Caco-2 (cell line): Measurements from ENCODE around the gene HCRTR2. TPM values are rescaled to one million over a fixed set of nuclear protein-coding genes. Genes with fewer than 3 reads are reported as not detected.

Source experiments
- BruUV-seq: library from RNA; stranded (reverse); fragments of 400-500 nt; replicated peaks from 2 replicates; lab custom pipeline; 2021; lab: Mats Ljungman, UMichigan
- CTCF ChIA-PET: fragments of 300-600 bp; sonication (Branson Sonifier 250); formaldehyde crosslinking; loops from one replicate; lab custom pipeline; 2022; ENCODE audit warnings: antibody characterized with exemption; lab: Charles Lee
- POLR2A ChIA-PET: fragments of 300-600 bp; sonication (Branson Sonifier 250); formaldehyde crosslinking; loops from one replicate; lab custom pipeline; 2022; ENCODE audit warnings: antibody characterized with exemption; lab: Charles Lee
- DNase-seq, 2 experiments: peaks; one replicate each; pipeline versions ENCODE4 v3.0.0 to v3.0.0-alpha.2; 2020 to 2022
- H3K27me3 ChIP-seq: replicated peaks from 2 replicates; pipeline ENCODE4 v1.6.0; 2011; ENCODE audit warnings: low read length; ENCODE audit not compliant: control insufficient read depth, insufficient read depth
- H3K36me3 ChIP-seq: 2 replicates; pipeline ENCODE4 v1.5.1; 2011; ENCODE audit warnings: low read length; ENCODE audit not compliant: control insufficient read depth, insufficient read depth
- H3K4me1 ChIP-seq: fragments of 250-450 bp; sonication (Bioruptor Pico); 2 replicates; pipeline ENCODE4 v1.5.1; 2020; ENCODE audit warnings: mild to moderate bottlenecking
- H3K4me3 ChIP-seq: 2 replicates; pipeline ENCODE4 v1.5.1; 2011; ENCODE audit warnings: low read depth, mild to moderate bottlenecking, control low read depth, low read length
- H3K9me3 ChIP-seq: fragments of 250-450 bp; sonication (Bioruptor Pico); 2 replicates; pipeline ENCODE4 v1.5.1; 2020; ENCODE audit warnings: mild to moderate bottlenecking, moderate library complexity
- H3K27ac Mint-ChIP-seq: one replicate; pipeline ENCODE4 v1.8.0; 2022; ENCODE audit warnings: mixed read lengths; ENCODE audit not compliant: unreplicated experiment
- H3K27me3 Mint-ChIP-seq: one replicate; pipeline ENCODE4 v1.8.0; 2022; ENCODE audit warnings: mixed read lengths; ENCODE audit not compliant: insufficient read depth, unreplicated experiment
- H3K36me3 Mint-ChIP-seq: one replicate; pipeline ENCODE4 v1.8.0; 2022; ENCODE audit warnings: mild to moderate bottlenecking, mixed read lengths; ENCODE audit not compliant: insufficient read depth, unreplicated experiment
- H3K4me1 Mint-ChIP-seq: one replicate; pipeline ENCODE4 v1.8.0; 2022; ENCODE audit warnings: low read depth, mixed read lengths; ENCODE audit not compliant: unreplicated experiment
- H3K4me3 Mint-ChIP-seq: one replicate; pipeline ENCODE4 v1.8.0; 2022; ENCODE audit warnings: mild to moderate bottlenecking, moderate library complexity, mixed read lengths; ENCODE audit not compliant: unreplicated experiment
- H3K9me3 Mint-ChIP-seq: one replicate; pipeline ENCODE4 v1.8.0; 2022; ENCODE audit warnings: mixed read lengths; ENCODE audit not compliant: unreplicated experiment
- intact Hi-C: fragments of 100-400 bp; cut with micrococcal nuclease; formaldehyde crosslinking; loops from one replicate; pipeline ENCODE4 v1.10.0; 2022; ENCODE audit not compliant: unreplicated experiment
- total RNA-seq: library from RNA; stranded (reverse); gene quantifications from 2 replicates; pipeline ENCODE4 v1.2.3, GENCODE V29; 2022
- TF ChIP-seq, protein P1 (sequence below), 2 experiments: fragments of 200-600 bp in 1 of 2; IDR thresholded peaks; 1 replicate in 1 of 2; 2 replicates in 1 of 2; pipeline versions ENCODE4 v1.5.1 to v1.8.0; 2011 to 2022; ENCODE audit warnings: antibody characterized with exemption in 1 of 2, control low read depth in 1 of 2, inconsistent platforms in 1 of 2, low read depth in 1 of 2, low read length in 1 of 2, mild to moderate bottlenecking in 1 of 2, moderate library complexity in 1 of 2; ENCODE audit not compliant: insufficient read depth in 1 of 2, severe bottlenecking in 1 of 2, unreplicated experiment in 1 of 2

The HCRTR2 gene
- total RNA-seq, 1 experiment from 2014 or later = 1.3 TPM

GRCh38 chr6:55320696-55321086 lies 146.4 kb downstream of the HCRTR2 start:
- H3K9me3 Mint-ChIP-seq = peaks cover 40% of the 10 kb centered on the region
- H3K36me3 Mint-ChIP-seq = peaks cover 22% of the 10 kb centered on the region
- Histone ChIP-seq H3K9me3 (0 out of 2 replicates have a peak, but pooled peaks cover 2% of the 10 kb centered on the region), H3K4me1 (peaks cover 28% of the 10 kb centered on the region), H3K36me3 (no peaks in the 10 kb centered on the region), H3K27me3 (no peaks in the 10 kb centered on the region), H3K4me3 (no peak overlapping the region)
- H3K27ac Mint-ChIP-seq = peak overlapping the region; percentile 100
- DNase-seq = peak in 1 of 2 experiments; percentile 40
- ChIA-PET CTCF (interaction anchor here (1.2 to 1.6 kb wide), 2 partner anchors 13 to 44 kb away, joined by 4 to 13 read pairs; no protein-coding TSS in a partner anchor), POLR2A (interaction anchor here (0.6 to 1.3 kb wide), 3 partner anchors 13 to 1222 kb away, joined by 4 to 9 read pairs (median 4); no protein-coding TSS in a partner anchor)
- TF ChIP-seq, protein P1, sequence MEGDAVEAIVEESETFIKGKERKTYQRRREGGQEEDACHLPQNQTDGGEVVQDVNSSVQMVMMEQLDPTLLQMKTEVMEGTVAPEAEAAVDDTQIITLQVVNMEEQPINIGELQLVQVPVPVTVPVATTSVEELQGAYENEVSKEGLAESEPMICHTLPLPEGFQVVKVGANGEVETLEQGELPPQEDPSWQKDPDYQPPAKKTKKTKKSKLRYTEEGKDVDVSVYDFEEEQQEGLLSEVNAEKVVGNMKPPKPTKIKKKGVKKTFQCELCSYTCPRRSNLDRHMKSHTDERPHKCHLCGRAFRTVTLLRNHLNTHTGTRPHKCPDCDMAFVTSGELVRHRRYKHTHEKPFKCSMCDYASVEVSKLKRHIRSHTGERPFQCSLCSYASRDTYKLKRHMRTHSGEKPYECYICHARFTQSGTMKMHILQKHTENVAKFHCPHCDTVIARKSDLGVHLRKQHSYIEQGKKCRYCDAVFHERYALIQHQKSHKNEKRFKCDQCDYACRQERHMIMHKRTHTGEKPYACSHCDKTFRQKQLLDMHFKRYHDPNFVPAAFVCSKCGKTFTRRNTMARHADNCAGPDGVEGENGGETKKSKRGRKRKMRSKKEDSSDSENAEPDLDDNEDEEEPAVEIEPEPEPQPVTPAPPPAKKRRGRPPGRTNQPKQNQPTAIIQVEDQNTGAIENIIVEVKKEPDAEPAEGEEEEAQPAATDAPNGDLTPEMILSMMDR (IDR thresholded peaks at IDR 0.05; ENCODE audit: insufficient read depth in 1 of 2, low read depth in 1 of 2, low read length in 1 of 2, severe bottlenecking in 1 of 2, unreplicated experiment in 1 of 2) = no peak
- H3K4me3 Mint-ChIP-seq = peak overlapping the region; percentile 65
- peaks cover 32% of the 10 kb centered on the region for H3K4me1 Mint-ChIP-seq
- intact Hi-C loops = loop anchor here (1.0 to 2.0 kb wide), 5 partner anchors 14 to 123 kb away; no protein-coding TSS in a partner anchor
- H3K27me3 Mint-ChIP-seq = no peaks in the 10 kb centered on the region
- TSS peak; percentile 85 for BruUV-seq

DNA sequence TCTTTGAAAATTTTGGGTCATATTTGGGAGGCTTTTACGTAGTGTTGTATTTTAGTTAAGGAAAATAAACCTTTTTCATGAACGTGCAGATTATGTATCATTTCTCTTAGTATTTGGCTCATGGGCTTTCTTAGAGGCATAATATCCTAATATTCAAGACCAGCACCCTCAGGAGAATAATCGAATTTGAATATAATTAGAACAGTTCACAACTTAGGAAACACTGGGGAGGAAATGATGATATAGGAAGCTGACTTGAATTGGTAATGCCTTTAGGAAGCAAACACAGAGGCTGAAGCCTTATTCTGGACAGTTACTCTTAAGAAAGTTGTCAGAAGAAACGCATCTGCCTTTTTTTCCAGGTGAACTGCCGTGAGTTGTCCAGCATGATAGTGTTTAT lies 152.9 kb downstream of the HCRTR2 start, which contains the start of gene GFRAL:
Gene GFRAL, plus strand, starts transcription at position 301 of the 400 bp plus-strand sequence. Its CDS starts 86 bp downstream, at position 387.
- Histone ChIP-seq H3K4me3 (no peak within 1 kb of the TSS), H3K4me1 (0 out of 2 replicates have a peak, but pooled peaks cover 4% of the 10 kb centered on the region), H3K27me3 (no peaks in the 10 kb centered on the region), H3K36me3 (no peaks in the 10 kb centered on the region), H3K9me3 (no peaks in the 10 kb centered on the region)
- POLR2A ChIA-PET = no interaction called here
- CTCF ChIA-PET = no interaction called here
- peaks cover 4% of the 10 kb centered on the region for H3K4me1 Mint-ChIP-seq
- no peak within 1 kb of the TSS for H3K27ac Mint-ChIP-seq
- H3K27me3 Mint-ChIP-seq = no peaks in the 10 kb centered on the region
- H3K36me3 Mint-ChIP-seq = no peaks in the 10 kb centered on the region
- TF ChIP-seq, protein P1 (IDR thresholded peaks at IDR 0.05; ENCODE audit: insufficient read depth in 1 of 2, low read depth in 1 of 2, low read length in 1 of 2, severe bottlenecking in 1 of 2, unreplicated experiment in 1 of 2) = no peak
- H3K9me3 Mint-ChIP-seq = peaks cover 29% of the 10 kb centered on the region
- intact Hi-C loops = no loop called here
- BruUV-seq = no TSS peak
- no peak within 1 kb of the TSS for H3K4me3 Mint-ChIP-seq
- DNase-seq = no peak

Other genes with a start within 250 kb of the HCRTR2 start
- 0.16 TPM in 1 of 2 replicates, not detected in the other for gene GFRAL, start 153.0 kb downstream of the HCRTR2 start, total RNA-seq